Measurements from ENCODE around the gene ECE2. TPM values are rescaled to one million over a fixed set of nuclear protein-coding genes. Genes with fewer than 3 reads are reported as not detected.
A peak's percentile ranks its signal among the peaks of the same experiment; 100 is the strongest.

ECE2 gene
- total RNA-seq, 1 donor from 2014 or later = not detected

DNA sequence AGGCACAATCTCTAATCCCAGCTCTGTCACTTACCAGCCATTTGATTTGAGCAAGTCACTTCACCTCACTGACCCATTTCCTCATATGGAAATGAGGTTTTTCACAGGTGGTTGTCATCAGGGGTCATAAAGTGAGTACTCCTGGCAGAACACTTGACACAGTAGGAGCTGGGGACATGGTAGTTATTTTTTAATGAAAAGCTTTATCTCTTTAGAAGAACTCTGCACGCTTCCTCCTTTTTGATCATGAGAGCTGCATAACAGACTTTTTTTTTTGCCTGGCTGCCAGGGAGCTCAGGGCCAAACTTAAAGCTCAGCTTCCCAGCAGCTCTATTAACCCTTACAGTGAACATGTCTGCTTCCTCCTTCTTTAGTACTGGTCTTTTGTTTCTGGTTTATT is 38.0 kb upstream of the ECE2 start:
- no peak overlapping the region for H3K4me3 ChIP-seq
- H3K9me3 ChIP-seq = no peaks in the 10 kb centered on the region
- intact Hi-C loops (cut with DNase I) = no loop called here
- ATAC-seq (no peak), DNase-seq (no peak)
- H3K4me1 ChIP-seq = no peaks in the 10 kb centered on the region
- H3K27ac ChIP-seq = no peak overlapping the region
- H3K36me3 ChIP-seq = peaks cover 10% of the 10 kb centered on the region
- H3K27me3 ChIP-seq (ENCODE audit: low read depth) = peaks cover 25% of the 10 kb centered on the region
- no peak for TF ChIP-seq CTCF (IDR thresholded peaks at IDR 0.05)

GRCh38 chr3:184238246-184238818 is 37.5 kb upstream of the ECE2 start:
- intact Hi-C loops (cut with DNase I) = no loop called here
- no peak for ATAC-seq
- Histone ChIP-seq H3K27me3 (ENCODE audit: low read depth) (peaks cover 19% of the 10 kb centered on the region), H3K9me3 (no peaks in the 10 kb centered on the region), H3K4me1 (no peaks in the 10 kb centered on the region), H3K27ac (no peak overlapping the region), H3K4me3 (no peak overlapping the region), H3K36me3 (peaks cover 15% of the 10 kb centered on the region)
- no peak for TF ChIP-seq CTCF (IDR thresholded peaks at IDR 0.05)
- peak; percentile 27 for DNase-seq

DNA sequence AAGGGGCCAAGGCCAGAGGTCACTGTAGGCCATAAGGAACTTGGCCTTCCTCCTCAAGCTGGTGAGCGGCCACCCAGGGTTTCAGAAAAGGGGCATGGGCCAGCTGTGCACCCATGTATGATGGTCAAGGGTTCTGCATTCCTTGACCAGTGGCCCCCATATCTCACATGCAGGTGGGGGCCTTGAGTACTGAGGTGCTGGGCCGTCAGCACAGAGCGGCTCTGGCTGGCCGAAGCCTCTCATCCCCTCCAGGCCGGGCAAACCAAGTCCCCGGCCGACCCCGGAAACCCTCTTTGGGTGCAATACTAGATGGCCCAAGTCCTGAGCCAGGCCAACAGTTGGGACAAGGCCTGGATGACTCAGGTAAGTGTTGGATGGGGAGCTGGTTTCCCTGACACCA is 36.6 kb upstream of the ECE2 start:
- no peak overlapping the region for H3K27ac ChIP-seq
- H3K36me3 ChIP-seq = peaks cover 24% of the 10 kb centered on the region
- DNase-seq = peak; percentile 15
- intact Hi-C loops (cut with DNase I) = no loop called here
- no peaks in the 10 kb centered on the region for H3K4me1 ChIP-seq
- TF ChIP-seq CTCF (IDR thresholded peaks at IDR 0.05) = no peak
- H3K9me3 ChIP-seq = no peaks in the 10 kb centered on the region
- no peak for ATAC-seq
- peaks cover 16% of the 10 kb centered on the region for H3K27me3 ChIP-seq (ENCODE audit: low read depth)
- no peak overlapping the region for H3K4me3 ChIP-seq

DNA sequence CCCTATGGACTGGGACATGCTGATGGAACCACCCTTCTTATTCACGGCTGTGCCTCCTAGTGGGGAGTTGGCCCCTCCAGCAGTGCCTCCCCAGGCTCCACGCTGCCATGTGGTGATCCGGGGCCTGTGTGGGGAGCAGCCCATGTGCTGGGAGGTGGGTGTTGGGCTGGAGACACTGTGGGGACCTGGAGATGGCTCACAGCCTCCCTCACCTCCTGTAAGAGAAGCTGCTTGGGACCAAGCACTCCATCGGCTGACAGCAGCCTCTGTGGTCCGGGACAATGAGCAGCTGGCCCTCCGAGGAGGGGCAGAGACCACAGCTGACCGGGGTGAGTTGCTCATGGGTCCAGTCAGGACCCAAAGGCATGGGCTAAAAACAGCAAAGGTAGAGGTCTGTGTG is 36.1 kb upstream of the ECE2 start:
- DNase-seq = peak; percentile 19
- no peak overlapping the region for H3K27ac ChIP-seq
- peaks cover 16% of the 10 kb centered on the region for H3K27me3 ChIP-seq (ENCODE audit: low read depth)
- no peak for TF ChIP-seq CTCF (IDR thresholded peaks at IDR 0.05)
- H3K4me1 ChIP-seq = no peaks in the 10 kb centered on the region
- no peak overlapping the region for H3K4me3 ChIP-seq
- intact Hi-C loops (cut with DNase I) = no loop called here
- no peaks in the 10 kb centered on the region for H3K9me3 ChIP-seq
- H3K36me3 ChIP-seq = peaks cover 29% of the 10 kb centered on the region
- ATAC-seq = no peak

GRCh38 chr3:184240384-184241140 is 35.3 kb upstream of the ECE2 start:
- DNase-seq = peak; percentile 43
- no peak overlapping the region for H3K4me3 ChIP-seq
- peaks cover 16% of the 10 kb centered on the region for H3K27me3 ChIP-seq (ENCODE audit: low read depth)
- no peak overlapping the region for H3K27ac ChIP-seq
- intact Hi-C loops (cut with DNase I) = no loop called here
- TF ChIP-seq CTCF (IDR thresholded peaks at IDR 0.05) = no peak
- ATAC-seq = no peak
- no peaks in the 10 kb centered on the region for H3K4me1 ChIP-seq
- H3K36me3 ChIP-seq = peaks cover 37% of the 10 kb centered on the region
- no peaks in the 10 kb centered on the region for H3K9me3 ChIP-seq
